Measurements from ENCODE around the gene MAMSTR. TPM values are rescaled to one million over a fixed set of nuclear protein-coding genes. Genes with fewer than 3 reads are reported as not detected.
"Not testable (repeated sequence)": the region's sequence is repeated elsewhere in the genome, so short reads cannot be mapped to it uniquely, and the experiment has no call there.

MAMSTR gene
- polyA plus RNA-seq, 3 donors from 2014 or later, result 0.17 to 1.1 TPM; not detected in 1

DNA sequence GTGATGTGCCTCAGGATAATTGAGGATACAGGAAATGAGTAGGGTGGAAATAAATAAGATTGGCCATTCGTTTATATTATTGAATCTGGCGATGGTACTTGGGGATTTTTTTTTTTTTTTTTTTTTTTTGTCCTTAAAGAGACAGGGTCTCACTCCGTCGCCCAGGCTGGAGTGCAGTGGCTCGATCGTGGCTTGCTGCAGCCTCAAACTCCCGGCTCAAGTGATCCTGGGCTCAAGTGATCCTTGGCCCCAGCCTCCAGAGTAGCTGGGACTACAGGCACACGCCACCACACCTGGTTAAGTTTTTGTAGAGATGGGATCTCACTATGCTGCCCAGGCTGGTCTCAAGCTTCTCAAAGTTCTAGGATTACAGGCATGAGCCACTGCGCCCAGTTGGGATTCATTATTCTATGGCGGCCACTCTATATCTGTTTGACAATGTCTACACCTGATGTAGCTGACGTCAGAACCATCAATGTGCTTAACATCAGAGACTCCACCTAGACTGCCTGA, 2.7 kb upstream of the MAMSTR start:
- no peak overlapping the region for H3K27ac Mint-ChIP-seq

DNA sequence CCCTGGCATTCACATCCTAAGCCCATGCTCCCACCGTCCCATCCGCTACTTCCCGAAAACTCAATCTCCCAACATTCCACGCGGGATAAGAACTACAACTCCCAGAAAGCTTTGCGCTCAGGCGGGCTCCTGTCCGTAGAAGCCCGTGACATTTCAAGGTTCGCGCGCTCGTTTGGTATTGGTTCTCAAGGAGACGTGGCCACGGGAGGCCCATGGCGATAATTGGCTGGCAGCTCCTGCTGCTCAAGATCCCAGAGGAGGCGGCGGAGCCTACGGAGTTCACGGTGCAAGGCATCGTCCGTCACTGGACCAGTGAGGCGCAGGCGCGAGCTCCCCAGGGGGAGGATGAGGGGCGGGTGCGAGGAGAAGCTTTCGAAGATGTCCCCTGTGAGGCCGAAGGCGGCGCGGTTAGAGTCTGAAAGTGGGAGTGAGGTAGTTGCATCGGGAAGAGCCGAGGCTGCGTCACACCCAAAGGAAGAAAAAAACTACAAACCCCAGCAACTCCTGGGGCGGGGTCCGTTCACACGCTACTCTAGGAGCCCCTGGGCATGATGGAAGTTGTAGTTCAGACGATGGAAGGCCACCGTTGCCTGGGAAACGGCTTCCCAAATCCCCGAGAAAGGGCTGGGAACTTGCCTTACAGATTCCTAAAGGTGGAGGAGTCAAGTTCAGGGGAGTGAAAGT, 1.2 kb upstream of the MAMSTR start:
- H3K9me3 Mint-ChIP-seq, result peaks cover 0 to 3% (median 0%) of the 10 kb centered on the region in 6 donors
- peaks cover 18 to 24% of the 10 kb centered on the region in 2 donors for H3K4me1 Mint-ChIP-seq
- peak; percentile 84 to 88 (median 87) for DNase-seq
- H3K4me3 Mint-ChIP-seq, result peak overlapping the region; percentile 91 to 98 (median 97)
- H3K27ac Mint-ChIP-seq, result peak overlapping the region; percentile 94 to 97 (median 97)
- H3K27me3 Mint-ChIP-seq (ENCODE audit: low read depth in 3 of 3), result peaks cover 2 to 4% (median 4%) of the 10 kb centered on the region in 3 donors
- H3K36me3 Mint-ChIP-seq, result peaks cover 0 to 3% (median 0%) of the 10 kb centered on the region in 3 donors

More for the DNA sequence above, 2.7 kb upstream of the MAMSTR start:
- Mint-ChIP-seq H3K27me3 (ENCODE audit: low read depth in 3 of 3) (peaks cover 0 to 5% (median 4%) of the 10 kb centered on the region in 3 donors), H3K4me1 (peaks cover 26 to 35% of the 10 kb centered on the region in 2 donors), H3K36me3 (peaks cover 4 to 9% (median 5%) of the 10 kb centered on the region in 3 donors), H3K9me3 (peaks cover 0 to 5% (median 0%) of the 10 kb centered on the region in 6 donors), H3K4me3 (peak overlapping the region in 2 of 5 donors; percentile 30 to 47)
- DNase-seq, result no peak

DNA sequence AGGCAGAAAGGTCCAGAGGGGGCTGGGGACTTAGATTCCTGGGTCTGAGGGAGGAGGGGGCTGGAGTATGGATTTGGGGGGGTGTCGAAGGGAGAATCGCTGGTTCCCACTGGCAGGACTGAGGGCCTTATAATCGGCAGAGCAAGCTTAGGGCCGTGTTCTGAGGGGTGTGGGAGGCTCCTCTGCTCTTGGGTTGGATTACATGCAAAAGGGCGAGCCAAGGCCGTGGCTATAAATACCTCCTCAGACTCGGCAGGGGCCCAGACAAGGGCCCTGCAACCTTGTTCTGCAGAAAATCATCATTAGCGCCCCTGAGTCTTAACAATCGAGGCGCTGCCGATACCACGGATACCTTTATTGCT, 707 bp upstream of the MAMSTR start:
- Mint-ChIP-seq H3K36me3 (peaks cover 0 to 3% (median 0%) of the 10 kb centered on the region in 3 donors), H3K9me3 (peaks cover 0 to 3% (median 0%) of the 10 kb centered on the region in 6 donors), H3K27ac (peak overlapping the region in 5 of 6 donors; percentile 94 to 97 (median 97)), H3K27me3 (ENCODE audit: low read depth in 3 of 3) (peaks cover 2 to 4% (median 4%) of the 10 kb centered on the region in 3 donors), H3K4me1 (peaks cover 14 to 19% of the 10 kb centered on the region in 2 donors), H3K4me3 (peak overlapping the region; percentile 91 to 98 (median 97))
- DNase-seq, result no peak

DNA sequence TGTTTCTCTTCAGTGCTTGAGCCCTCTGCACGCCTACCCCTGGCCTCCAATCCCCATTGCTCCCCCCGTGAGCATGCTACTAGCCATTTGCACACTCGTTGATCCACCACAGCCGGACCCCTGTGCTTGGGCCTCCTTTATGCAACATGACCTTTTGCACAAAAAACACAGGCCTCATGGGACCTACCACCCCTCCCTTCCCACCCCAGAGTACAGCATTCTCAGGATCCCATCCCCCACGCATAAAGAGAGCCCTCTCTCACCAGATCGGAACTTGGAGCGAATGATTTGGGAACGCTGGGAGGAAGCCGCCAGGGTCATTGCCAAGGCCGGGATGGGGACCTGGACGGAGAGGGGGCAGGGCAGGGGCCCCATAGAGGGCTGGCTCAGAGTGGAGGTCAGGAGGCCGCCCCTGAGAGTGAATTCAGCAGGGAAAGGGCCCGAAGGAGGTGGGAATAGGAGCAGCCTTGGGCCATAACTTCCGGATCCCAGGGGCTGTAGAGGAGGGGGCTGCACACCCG, 754 bp downstream of the MAMSTR start:
- peak overlapping the region in 1 of 5 donors; percentile 4 for H3K4me3 Mint-ChIP-seq

DNA sequence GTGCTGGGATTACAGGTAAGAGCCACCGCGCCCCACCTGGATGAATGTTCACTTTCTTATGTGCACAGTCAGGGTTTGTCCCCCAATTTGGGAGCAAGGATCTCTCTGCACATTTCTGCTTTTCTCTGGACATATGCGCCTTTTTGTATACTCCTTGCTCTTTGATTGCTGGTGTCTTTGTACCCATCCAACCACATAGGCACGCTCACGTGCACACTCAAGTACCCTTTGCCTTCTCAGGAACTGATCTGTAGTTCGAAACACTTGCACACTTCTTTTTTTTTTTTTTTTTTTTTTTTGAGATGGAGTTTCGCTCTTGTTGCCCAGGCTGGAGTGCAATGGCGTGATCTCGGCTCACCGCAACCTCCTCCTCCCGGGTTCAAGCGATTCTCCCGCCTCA, 1.4 kb downstream of the MAMSTR start:
- not testable (repeated sequence) for H3K9me3 Mint-ChIP-seq; DNase-seq; H3K27me3 Mint-ChIP-seq (ENCODE audit: low read depth in 3 of 3); H3K36me3 Mint-ChIP-seq; H3K27ac Mint-ChIP-seq; H3K4me3 Mint-ChIP-seq
- H3K4me1 Mint-ChIP-seq, result peaks cover 19 to 25% of the 10 kb centered on the region in 2 donors

More for the DNA sequence above, 754 bp downstream of the MAMSTR start:
- DNase-seq, result no peak
- no peaks in the 10 kb centered on the region for H3K9me3 Mint-ChIP-seq
- peak overlapping the region in 3 of 6 donors; percentile 67 to 78 (median 69) for H3K27ac Mint-ChIP-seq
- peaks cover 17 to 23% of the 10 kb centered on the region in 2 donors for H3K4me1 Mint-ChIP-seq
- H3K36me3 Mint-ChIP-seq, result no peaks in the 10 kb centered on the region
- H3K27me3 Mint-ChIP-seq (ENCODE audit: low read depth in 3 of 3), result peaks cover 2 to 5% (median 4%) of the 10 kb centered on the region in 3 donors

DNA sequence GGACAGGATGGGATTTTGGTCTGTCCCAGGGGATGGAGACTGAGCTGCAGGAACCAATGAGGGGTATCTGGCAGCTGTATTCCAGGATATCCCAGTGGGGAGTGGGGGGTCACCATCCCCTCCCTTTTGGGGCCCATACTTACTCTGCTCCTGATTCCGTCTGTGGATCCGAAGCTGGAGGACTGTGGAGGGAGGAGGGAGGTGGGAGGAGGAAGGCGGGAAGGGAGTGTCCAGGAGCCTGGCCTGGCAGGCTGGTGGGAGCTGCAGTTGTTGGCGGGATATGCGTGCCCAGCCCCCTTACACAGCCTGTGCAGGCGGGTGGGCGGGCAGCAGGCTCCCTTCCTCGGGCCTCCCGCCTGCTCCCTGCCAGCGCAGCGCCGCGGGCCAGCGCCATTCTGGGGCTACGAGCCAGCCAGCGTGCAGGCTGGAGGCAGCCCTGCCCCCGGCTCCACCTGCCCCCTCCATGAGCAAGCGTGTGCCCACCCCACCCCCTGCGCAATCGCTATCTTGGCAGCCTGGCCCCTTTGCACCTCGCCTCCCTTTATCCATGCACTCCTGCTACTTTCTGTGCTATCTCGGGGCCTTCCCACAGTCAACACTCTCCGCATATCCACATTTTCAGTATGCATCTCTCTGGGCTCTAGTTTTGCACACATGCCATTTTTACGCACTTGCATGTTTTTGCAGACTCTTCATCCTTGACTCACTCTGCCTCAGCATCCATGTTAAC, 2.8 kb downstream of the MAMSTR start:
- peak overlapping the region in 2 of 5 donors; percentile 17 to 71 for H3K4me3 Mint-ChIP-seq
- peaks cover 2 to 4% (median 3%) of the 10 kb centered on the region in 3 donors for H3K27me3 Mint-ChIP-seq (ENCODE audit: low read depth in 3 of 3)
- H3K36me3 Mint-ChIP-seq, result no peaks in the 10 kb centered on the region
- peaks cover 19 to 25% of the 10 kb centered on the region in 2 donors for H3K4me1 Mint-ChIP-seq
- no peak for DNase-seq
- H3K27ac Mint-ChIP-seq, result peak overlapping the region in 1 of 6 donors; percentile 45
- no peaks in the 10 kb centered on the region for H3K9me3 Mint-ChIP-seq

DNA sequence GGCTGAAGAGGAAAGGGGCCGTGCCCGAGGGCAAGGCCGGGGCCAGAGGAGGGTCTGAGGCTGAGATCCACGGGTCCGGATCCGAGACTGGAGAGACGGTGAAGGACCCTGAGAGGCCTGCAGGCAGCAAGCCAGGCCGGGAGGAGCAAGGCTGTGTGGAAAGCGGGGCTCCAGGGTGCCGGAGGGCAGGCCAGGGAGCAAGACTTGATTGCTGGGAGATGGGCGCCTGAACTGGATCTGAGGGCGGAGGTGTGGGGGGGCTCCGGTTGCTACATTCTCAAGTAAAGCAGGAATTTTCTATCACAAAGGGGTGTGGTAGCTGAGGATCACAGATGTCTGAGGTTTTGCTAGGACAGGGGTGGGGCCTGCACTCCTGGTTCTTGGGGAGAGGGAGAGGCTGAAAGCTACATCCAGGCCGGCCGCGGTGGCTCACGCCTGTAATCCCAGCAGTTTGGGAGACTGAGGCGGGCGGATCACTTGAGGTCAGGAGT, 3.8 kb downstream of the MAMSTR start:
- H3K4me1 Mint-ChIP-seq, result peaks cover 12 to 20% of the 10 kb centered on the region in 2 donors
- H3K4me3 Mint-ChIP-seq, result peak overlapping the region in 3 of 5 donors; percentile 51 to 68 (median 60)
- H3K27me3 Mint-ChIP-seq (ENCODE audit: low read depth in 3 of 3), result peaks cover 2 to 4% (median 3%) of the 10 kb centered on the region in 3 donors
- H3K9me3 Mint-ChIP-seq, result no peaks in the 10 kb centered on the region
- H3K36me3 Mint-ChIP-seq, result no peaks in the 10 kb centered on the region
- H3K27ac Mint-ChIP-seq, result no peak overlapping the region
- no peak for DNase-seq

DNA sequence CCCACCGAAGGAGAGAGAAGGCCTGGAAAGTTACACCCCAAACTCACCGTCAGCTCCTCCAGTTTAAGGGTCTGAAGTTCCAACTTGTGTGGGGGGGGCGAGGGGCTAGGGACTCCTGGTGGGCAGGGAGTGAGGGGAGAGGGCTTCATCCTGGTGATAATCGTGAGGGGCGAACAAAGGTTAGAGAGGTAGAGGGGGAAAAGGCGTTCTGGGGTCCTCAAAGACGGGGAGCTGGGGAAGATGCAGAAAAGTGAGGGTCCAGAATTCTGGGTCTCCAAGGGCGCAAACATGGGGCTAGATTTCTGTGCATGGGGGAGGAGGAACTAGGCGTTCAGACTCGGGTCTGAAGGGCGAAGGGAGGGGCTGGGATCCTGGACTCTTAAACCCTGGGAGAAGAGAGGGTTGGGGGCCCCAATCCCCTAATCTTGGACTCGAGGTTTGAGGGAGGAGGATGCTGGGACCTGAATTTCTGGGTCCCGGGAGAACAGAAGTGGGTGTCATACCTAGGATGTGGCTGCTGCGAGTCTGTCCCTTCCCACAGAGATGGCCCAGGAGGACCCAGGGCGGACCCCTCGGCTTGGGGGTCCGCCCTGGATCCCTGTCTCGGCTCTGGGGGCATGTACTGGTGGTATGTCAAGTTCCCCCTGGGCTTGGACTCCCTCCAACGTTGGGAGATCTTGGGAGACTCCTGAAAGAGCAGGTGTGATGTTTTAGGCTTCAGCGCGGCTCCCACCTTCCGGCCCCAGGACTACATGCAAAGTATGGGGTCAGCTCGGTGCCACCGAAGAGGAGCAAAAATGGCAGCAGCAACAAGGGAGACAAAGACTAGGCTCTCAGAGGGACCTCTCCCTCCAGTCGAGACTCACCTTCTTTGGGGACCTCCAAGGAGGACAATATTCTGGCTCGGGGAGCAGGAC, 4.5 kb downstream of the MAMSTR start:
- Mint-ChIP-seq H3K27ac (peak overlapping the region; percentile 43 to 88 (median 73)), H3K36me3 (no peaks in the 10 kb centered on the region), H3K9me3 (no peaks in the 10 kb centered on the region), H3K27me3 (ENCODE audit: low read depth in 3 of 3) (peaks cover 2 to 4% (median 3%) of the 10 kb centered on the region in 3 donors), H3K4me3 (peak overlapping the region; percentile 74 to 86 (median 81)), H3K4me1 (peaks cover 11 to 14% of the 10 kb centered on the region in 2 donors)
- no peak for DNase-seq

DNA sequence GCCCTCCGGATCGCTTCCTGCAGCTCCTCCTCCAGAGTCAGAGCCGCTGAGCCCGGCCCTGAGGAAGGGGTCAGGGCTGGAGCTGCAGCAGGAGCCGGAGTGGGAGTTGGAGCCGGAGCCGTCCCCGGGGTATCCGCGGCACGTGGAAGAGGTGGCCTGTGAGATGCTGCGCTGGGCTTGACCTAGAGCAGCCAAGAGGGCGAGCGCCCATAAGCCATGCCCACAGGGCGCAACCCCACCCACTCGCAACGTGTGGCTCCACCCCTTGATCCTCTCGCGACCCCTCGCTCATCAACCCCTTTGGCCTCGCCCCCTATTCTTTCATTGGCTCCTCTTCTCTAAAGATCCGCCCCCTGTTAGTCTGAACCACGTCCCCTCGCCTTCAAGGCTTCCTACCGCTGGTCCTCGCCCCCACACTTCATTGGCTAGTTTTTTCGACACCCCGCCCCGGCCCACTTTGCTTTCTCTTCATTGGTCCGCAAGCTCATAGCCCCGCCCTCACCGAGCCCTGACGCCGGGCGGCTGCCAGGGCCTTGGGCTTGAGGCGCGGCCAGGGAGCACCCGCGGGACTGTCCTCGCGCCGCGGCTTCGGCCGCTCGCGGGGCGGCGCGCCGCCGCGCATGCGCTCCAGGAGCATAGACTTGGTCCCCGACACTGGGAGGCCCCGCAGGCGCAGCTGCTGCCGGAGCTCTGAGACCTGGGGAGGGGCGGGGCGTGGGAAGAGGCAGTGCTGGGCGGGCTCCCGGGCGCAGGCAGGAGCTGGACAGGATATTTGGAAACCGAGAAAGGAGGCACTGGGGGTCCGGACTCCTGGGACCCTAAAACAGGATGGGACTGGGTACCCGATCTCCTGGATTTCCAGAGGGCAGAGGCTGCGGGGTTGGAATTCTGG, 5.4 kb downstream of the MAMSTR start:
- peak; percentile 98 to 99 (median 98) for DNase-seq
- Mint-ChIP-seq H3K27me3 (ENCODE audit: low read depth in 3 of 3) (peaks cover 2 to 4% (median 3%) of the 10 kb centered on the region in 3 donors), H3K4me1 (peaks cover 11 to 14% of the 10 kb centered on the region in 2 donors), H3K36me3 (no peaks in the 10 kb centered on the region), H3K4me3 (peak overlapping the region; percentile 78 to 86 (median 84)), H3K9me3 (no peaks in the 10 kb centered on the region), H3K27ac (peak overlapping the region; percentile 43 to 88 (median 76))

DNA sequence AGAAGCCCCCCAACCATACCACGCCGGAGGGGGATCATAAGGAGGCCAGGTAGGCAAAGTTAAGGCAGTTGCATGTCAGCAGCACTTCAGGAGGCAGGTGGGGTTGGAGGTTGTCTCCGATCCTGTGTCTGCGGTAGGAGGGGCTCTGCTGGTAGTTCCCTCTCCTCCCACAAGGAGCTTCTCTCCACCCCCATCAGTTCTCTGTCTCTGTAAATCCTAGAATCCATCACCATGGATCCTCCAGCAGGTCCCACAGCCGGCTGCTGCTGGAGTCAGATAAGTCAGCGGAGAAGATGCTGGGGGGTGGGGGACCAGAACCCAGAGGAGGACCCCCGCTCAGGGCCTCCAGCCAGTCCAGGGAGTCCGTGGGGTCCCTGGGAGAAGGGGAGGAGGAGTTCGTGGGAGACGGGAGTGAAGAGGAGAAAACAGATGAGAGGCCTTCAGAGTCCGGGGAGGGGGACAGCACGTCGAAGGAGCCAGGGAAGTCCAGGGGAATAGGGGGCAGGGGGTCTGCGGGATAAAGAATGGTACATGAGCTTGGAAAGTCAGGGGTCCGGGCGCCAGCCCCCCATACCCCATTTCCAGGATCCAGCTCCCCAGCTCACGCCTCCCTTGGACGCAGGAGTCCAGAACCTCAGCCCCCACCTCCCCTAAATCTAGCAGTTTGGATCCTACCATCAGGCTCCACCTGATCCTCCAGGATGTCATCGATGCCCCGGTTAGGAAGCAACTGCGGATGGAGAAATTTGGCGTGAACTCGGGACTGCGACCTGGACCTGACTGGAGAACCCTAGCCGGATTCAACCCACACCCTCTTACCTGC, 6.3 kb downstream of the MAMSTR start:
- Mint-ChIP-seq H3K36me3 (no peaks in the 10 kb centered on the region), H3K9me3 (no peaks in the 10 kb centered on the region), H3K27me3 (ENCODE audit: low read depth in 3 of 3) (peaks cover 2 to 4% (median 3%) of the 10 kb centered on the region in 3 donors), H3K4me1 (peaks cover 11 to 14% of the 10 kb centered on the region in 2 donors), H3K4me3 (peak overlapping the region; percentile 78 to 86 (median 84)), H3K27ac (peak overlapping the region in 4 of 6 donors; percentile 7 to 78 (median 41))
- no peak for DNase-seq

DNA sequence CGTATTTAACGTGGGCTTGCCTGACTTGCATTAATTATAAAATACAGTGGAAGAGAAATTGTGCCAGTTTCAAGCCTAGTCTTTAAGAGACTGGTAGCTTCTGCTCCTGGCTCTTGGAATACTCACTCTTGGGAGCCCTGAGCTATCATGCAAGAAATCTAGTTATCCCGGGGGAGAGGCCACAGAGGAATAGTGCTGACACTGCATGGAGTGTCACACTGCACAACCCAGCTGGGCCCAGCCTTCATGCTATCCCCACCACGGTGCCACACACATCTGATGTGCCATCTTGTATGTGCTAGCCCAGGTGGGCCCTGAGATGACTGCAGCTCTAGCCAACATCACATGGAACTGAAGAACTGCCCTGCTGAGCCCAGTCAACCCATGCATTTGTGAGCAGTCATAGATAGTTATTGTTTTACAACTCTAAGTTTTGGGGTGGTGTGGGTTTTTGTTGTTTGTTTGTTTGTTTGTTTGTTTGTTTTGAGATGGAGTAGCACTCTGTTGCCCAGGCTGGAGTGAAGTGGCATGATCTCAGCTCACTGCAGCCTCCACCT, 8.3 kb downstream of the MAMSTR start:
- Mint-ChIP-seq H3K4me3 (peak overlapping the region in 2 of 5 donors; percentile 18 to 25), H3K4me1 (peaks cover 11 to 14% of the 10 kb centered on the region in 2 donors), H3K36me3 (peaks cover 4 to 5% (median 4%) of the 10 kb centered on the region in 3 donors), H3K27me3 (ENCODE audit: low read depth in 3 of 3) (peaks cover 2 to 3% (median 3%) of the 10 kb centered on the region in 3 donors), H3K9me3 (no peaks in the 10 kb centered on the region), H3K27ac (no peak overlapping the region)
- DNase-seq, result no peak

All from immature natural killer cell (primary cell).